HEK293 (cell line): ENCODE results near the gene POLR2L.

ENCODE experiments used
- EGR2 ChIP-seq: fragments of 450-650 bp; formaldehyde crosslinking; IDR thresholded peaks from 2 replicates; pipeline ENCODE4 v1.5.1; 2016; ENCODE audit warnings: low read depth, missing biosample characterization, missing genetic modification characterization
- HOXD13 ChIP-seq: sonication (generic); formaldehyde crosslinking; IDR thresholded peaks from 2 replicates; pipeline ENCODE4 v1.8.0; 2022; ENCODE audit warnings: missing genetic modification reagents, borderline replicate concordance
- IKZF3 ChIP-seq: fragments of 450-650 bp; IDR thresholded peaks from 2 replicates; pipeline ENCODE4 v1.5.0; 2018; ENCODE audit warnings: missing biosample characterization, mild to moderate bottlenecking, missing genetic modification characterization, moderate library complexity
- KLF1 ChIP-seq: fragments of 450-650 bp; formaldehyde crosslinking; IDR thresholded peaks from 2 replicates; pipeline ENCODE4 v1.5.1; 2016; ENCODE audit warnings: missing biosample characterization, missing genetic modification characterization
- KLF7 ChIP-seq: fragments of 450-650 bp; formaldehyde crosslinking; IDR thresholded peaks from 2 replicates; pipeline ENCODE4 v1.5.1; 2016; ENCODE audit warnings: missing biosample characterization, missing genetic modification characterization, borderline replicate concordance
- MEIS1 ChIP-seq: sonication (generic); formaldehyde crosslinking; IDR thresholded peaks from 2 replicates; pipeline ENCODE4 v1.8.1; 2022; ENCODE audit warnings: missing genetic modification reagents, mild to moderate bottlenecking, borderline replicate concordance
- SALL2 ChIP-seq: fragments of 450-650 bp; formaldehyde crosslinking; IDR thresholded peaks from 2 replicates; pipeline ENCODE4 v1.5.0; 2017; ENCODE audit warnings: missing biosample characterization, mild to moderate bottlenecking, missing genetic modification characterization, borderline replicate concordance
- SCRT1 ChIP-seq: fragments of 450-650 bp; formaldehyde crosslinking; IDR thresholded peaks from 2 replicates; pipeline ENCODE4 v1.5.1; 2016; ENCODE audit warnings: missing biosample characterization, missing genetic modification characterization, borderline replicate concordance
- WT1 ChIP-seq: fragments of 450-650 bp; formaldehyde crosslinking; IDR thresholded peaks from 2 replicates; pipeline ENCODE4 v1.5.1; 2016; ENCODE audit warnings: missing biosample characterization, missing genetic modification characterization
- ZIC2 ChIP-seq: fragments of 450-650 bp; formaldehyde crosslinking; IDR thresholded peaks from 2 replicates; pipeline ENCODE4 v1.5.1; 2016; ENCODE audit warnings: missing biosample characterization, missing genetic modification characterization
- ZNF202 ChIP-seq: fragments of 450-650 bp; formaldehyde crosslinking; IDR thresholded peaks from 2 replicates; pipeline ENCODE4 v1.5.1; 2016; ENCODE audit warnings: missing biosample characterization, missing genetic modification characterization, borderline replicate concordance
- ZNF214 ChIP-seq: fragments of 450-650 bp; formaldehyde crosslinking; IDR thresholded peaks from 2 replicates; pipeline ENCODE4 v1.5.1; 2017; ENCODE audit warnings: missing biosample characterization, mild to moderate bottlenecking, missing genetic modification characterization, borderline replicate concordance
- ZNF221 ChIP-seq: fragments of 450-650 bp; formaldehyde crosslinking; IDR thresholded peaks from 2 replicates; pipeline ENCODE4 v1.5.1; 2017; ENCODE audit warnings: missing biosample characterization, missing genetic modification characterization, borderline replicate concordance
- ZNF223 ChIP-seq: fragments of 450-650 bp; formaldehyde crosslinking; IDR thresholded peaks from 2 replicates; pipeline ENCODE4 v1.5.1; 2016; ENCODE audit warnings: missing biosample characterization, missing genetic modification characterization
- ZNF292 ChIP-seq: fragments of 450-650 bp; formaldehyde crosslinking; IDR thresholded peaks from 2 replicates; pipeline ENCODE4 v1.5.1; 2016; ENCODE audit warnings: low read depth, missing biosample characterization, missing genetic modification characterization, borderline replicate concordance
- ZNF354C ChIP-seq: fragments of 450-650 bp; formaldehyde crosslinking; IDR thresholded peaks from 2 replicates; pipeline ENCODE4 v1.5.1; 2016; ENCODE audit warnings: missing biosample characterization, missing genetic modification characterization, low read depth, borderline replicate concordance
- ZNF404 ChIP-seq: fragments of 450-650 bp; formaldehyde crosslinking; IDR thresholded peaks from 2 replicates; pipeline ENCODE4 v1.5.1; 2017; ENCODE audit warnings: missing biosample characterization, missing genetic modification characterization
- ZNF426 ChIP-seq: fragments of 450-650 bp; formaldehyde crosslinking; IDR thresholded peaks from 2 replicates; pipeline ENCODE4 v1.5.1; 2017; ENCODE audit warnings: missing biosample characterization, missing genetic modification characterization, mild to moderate bottlenecking, inconsistent platforms, moderate library complexity
- ZNF433 ChIP-seq: fragments of 450-650 bp; formaldehyde crosslinking; IDR thresholded peaks from 2 replicates; pipeline ENCODE4 v1.5.1; 2016; ENCODE audit warnings: missing biosample characterization, missing genetic modification characterization, low read depth
- ZNF610 ChIP-seq: fragments of 450-650 bp; formaldehyde crosslinking; IDR thresholded peaks from 2 replicates; pipeline ENCODE4 v1.5.1; 2016; ENCODE audit warnings: missing biosample characterization, missing genetic modification characterization, borderline replicate concordance
- ZNF624 ChIP-seq: fragments of 450-650 bp; formaldehyde crosslinking; IDR thresholded peaks from 2 replicates; pipeline ENCODE4 v1.5.1; 2017; ENCODE audit warnings: missing biosample characterization, missing genetic modification characterization
- ZNF768 ChIP-seq: fragments of 450-650 bp; formaldehyde crosslinking; IDR thresholded peaks from 2 replicates; pipeline ENCODE4 v1.5.1; 2018; ENCODE audit warnings: missing biosample characterization, mild to moderate bottlenecking, missing genetic modification characterization
- ZNF843 ChIP-seq: fragments of 450-650 bp; formaldehyde crosslinking; IDR thresholded peaks from 2 replicates; pipeline ENCODE4 v1.5.1; 2016; ENCODE audit warnings: missing biosample characterization, missing genetic modification characterization
- ZSCAN30 ChIP-seq: fragments of 450-650 bp; IDR thresholded peaks from 2 replicates; pipeline ENCODE4 v1.5.1; 2018; ENCODE audit warnings: missing biosample characterization, mild to moderate bottlenecking, missing genetic modification characterization, moderate library complexity
- TF ChIP-seq, protein P1 (sequence below): fragments of 450-650 bp; formaldehyde crosslinking; IDR thresholded peaks from 2 replicates; pipeline ENCODE4 v1.5.1; 2016; ENCODE audit warnings: missing biosample characterization, missing genetic modification characterization
- TF ChIP-seq, protein P2 (sequence below): sonication (generic); formaldehyde crosslinking; IDR thresholded peaks from 2 replicates; pipeline ENCODE4 v1.8.1; 2022; ENCODE audit warnings: mild to moderate bottlenecking, moderate library complexity, missing genetic modification reagents
- TF ChIP-seq, protein P3 (sequence below): fragments of 450-650 bp; formaldehyde crosslinking; IDR thresholded peaks from 2 replicates; pipeline ENCODE4 v1.5.1; 2016; ENCODE audit warnings: missing biosample characterization, missing genetic modification characterization
- TF ChIP-seq, protein P4 (sequence below): fragments of 450-650 bp; formaldehyde crosslinking; IDR thresholded peaks from 2 replicates; pipeline ENCODE4 v1.5.1; 2016; ENCODE audit warnings: missing biosample characterization, missing genetic modification characterization
- TF ChIP-seq, protein P5 (sequence below): fragments of 450-650 bp; formaldehyde crosslinking; IDR thresholded peaks from 2 replicates; pipeline ENCODE4; 2016; ENCODE audit warnings: missing biosample characterization, missing genetic modification characterization
- TF ChIP-seq, protein P6 (sequence below): fragments of 450-650 bp; formaldehyde crosslinking; IDR thresholded peaks from 2 replicates; pipeline ENCODE4 v1.5.1; 2017; ENCODE audit warnings: missing biosample characterization, mild to moderate bottlenecking, missing genetic modification characterization, moderate library complexity

POLR2L gene

DNA sequence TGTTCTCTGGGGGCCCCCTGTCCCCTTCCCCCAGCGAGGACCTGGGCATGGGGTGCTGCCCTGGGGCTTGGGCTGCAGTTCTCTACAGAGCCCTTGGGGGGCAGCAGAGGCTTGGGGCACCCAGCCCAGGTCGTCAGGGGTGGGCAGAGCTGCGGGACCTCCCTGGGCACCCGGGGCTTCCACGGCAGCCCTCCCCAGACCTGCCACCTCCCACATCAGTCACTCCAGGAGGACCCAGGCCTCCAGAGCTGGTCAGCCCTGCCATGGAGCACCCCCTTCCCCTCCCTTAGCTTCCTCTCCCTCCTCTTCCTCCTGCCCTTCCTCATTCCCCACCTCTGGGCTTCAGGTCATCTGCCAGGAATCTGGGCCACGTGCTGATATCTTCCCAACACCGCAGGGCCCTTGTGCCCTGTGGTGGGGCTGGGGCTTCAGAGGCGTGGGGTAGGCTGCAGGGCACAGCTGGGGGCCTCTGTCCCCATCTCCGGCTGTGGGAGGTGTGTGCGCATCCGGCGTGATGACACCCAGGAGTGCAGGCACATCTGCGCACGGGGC lies 6.1 kb upstream of the POLR2L start (continued):
- TF ChIP-seq, protein P1, sequence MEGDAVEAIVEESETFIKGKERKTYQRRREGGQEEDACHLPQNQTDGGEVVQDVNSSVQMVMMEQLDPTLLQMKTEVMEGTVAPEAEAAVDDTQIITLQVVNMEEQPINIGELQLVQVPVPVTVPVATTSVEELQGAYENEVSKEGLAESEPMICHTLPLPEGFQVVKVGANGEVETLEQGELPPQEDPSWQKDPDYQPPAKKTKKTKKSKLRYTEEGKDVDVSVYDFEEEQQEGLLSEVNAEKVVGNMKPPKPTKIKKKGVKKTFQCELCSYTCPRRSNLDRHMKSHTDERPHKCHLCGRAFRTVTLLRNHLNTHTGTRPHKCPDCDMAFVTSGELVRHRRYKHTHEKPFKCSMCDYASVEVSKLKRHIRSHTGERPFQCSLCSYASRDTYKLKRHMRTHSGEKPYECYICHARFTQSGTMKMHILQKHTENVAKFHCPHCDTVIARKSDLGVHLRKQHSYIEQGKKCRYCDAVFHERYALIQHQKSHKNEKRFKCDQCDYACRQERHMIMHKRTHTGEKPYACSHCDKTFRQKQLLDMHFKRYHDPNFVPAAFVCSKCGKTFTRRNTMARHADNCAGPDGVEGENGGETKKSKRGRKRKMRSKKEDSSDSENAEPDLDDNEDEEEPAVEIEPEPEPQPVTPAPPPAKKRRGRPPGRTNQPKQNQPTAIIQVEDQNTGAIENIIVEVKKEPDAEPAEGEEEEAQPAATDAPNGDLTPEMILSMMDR (tag by site-specific recombination), result peak; percentile 64
- TF ChIP-seq, protein P2, sequence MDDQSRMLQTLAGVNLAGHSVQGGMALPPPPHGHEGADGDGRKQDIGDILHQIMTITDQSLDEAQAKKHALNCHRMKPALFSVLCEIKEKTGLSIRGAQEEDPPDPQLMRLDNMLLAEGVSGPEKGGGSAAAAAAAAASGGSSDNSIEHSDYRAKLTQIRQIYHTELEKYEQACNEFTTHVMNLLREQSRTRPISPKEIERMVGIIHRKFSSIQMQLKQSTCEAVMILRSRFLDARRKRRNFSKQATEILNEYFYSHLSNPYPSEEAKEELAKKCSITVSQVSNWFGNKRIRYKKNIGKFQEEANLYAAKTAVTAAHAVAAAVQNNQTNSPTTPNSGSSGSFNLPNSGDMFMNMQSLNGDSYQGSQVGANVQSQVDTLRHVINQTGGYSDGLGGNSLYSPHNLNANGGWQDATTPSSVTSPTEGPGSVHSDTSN (CRISPR knock-in tag), result no peak
- TF ChIP-seq EGR2 (tag by site-specific recombination) (no peak), ZNF221 (tag by site-specific recombination) (no peak), ZNF292 (tag by site-specific recombination) (no peak), IKZF3 (tag by site-specific recombination) (no peak), ZNF404 (tag by site-specific recombination) (no peak), SALL2 (tag by site-specific recombination) (no peak), SCRT1 (tag by site-specific recombination) (no peak), ZNF202 (no peak), ZSCAN30 (no peak), ZNF433 (tag by site-specific recombination) (no peak), ZNF610 (tag by site-specific recombination) (no peak), ZNF354C (tag by site-specific recombination) (no peak), ZNF426 (tag by site-specific recombination) (no peak), ZNF624 (no peak), ZNF843 (tag by site-specific recombination) (no peak), HOXD13 (CRISPR knock-in tag) (no peak), ZNF214 (tag by site-specific recombination) (no peak), MEIS1 (CRISPR knock-in tag) (no peak), ZNF223 (tag by site-specific recombination) (no peak), WT1 (no peak), KLF7 (no peak), ZNF768 (tag by site-specific recombination) (no peak), KLF1 (tag by site-specific recombination) (no peak), ZIC2 (peak; percentile 93)
- TF ChIP-seq, protein P3, sequence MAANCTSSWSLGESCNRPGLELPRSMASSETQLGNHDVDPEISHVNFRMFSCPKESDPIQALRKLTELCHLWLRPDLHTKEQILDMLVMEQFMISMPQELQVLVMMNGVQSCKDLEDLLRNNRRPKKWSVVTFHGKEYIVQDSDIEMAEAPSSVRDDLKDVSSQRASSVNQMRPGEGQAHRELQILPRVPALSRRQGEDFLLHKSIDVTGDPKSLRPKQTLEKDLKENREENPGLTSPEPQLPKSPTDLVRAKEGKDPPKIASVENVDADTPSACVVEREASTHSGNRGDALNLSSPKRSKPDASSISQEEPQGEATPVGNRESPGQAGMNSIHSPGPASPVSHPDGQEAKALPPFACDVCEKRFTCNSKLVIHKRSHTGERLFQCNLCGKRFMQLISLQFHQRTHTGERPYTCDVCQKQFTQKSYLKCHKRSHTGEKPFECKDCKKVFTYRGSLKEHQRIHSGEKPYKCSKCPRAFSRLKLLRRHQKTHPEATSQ (tag by site-specific recombination), result no peak
- TF ChIP-seq, protein P4, sequence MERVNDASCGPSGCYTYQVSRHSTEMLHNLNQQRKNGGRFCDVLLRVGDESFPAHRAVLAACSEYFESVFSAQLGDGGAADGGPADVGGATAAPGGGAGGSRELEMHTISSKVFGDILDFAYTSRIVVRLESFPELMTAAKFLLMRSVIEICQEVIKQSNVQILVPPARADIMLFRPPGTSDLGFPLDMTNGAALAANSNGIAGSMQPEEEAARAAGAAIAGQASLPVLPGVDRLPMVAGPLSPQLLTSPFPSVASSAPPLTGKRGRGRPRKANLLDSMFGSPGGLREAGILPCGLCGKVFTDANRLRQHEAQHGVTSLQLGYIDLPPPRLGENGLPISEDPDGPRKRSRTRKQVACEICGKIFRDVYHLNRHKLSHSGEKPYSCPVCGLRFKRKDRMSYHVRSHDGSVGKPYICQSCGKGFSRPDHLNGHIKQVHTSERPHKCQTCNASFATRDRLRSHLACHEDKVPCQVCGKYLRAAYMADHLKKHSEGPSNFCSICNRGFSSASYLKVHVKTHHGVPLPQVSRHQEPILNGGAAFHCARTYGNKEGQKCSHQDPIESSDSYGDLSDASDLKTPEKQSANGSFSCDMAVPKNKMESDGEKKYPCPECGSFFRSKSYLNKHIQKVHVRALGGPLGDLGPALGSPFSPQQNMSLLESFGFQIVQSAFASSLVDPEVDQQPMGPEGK, result peak; percentile 64; the same call in 1 of the 2 replicates
- TF ChIP-seq, protein P5, sequence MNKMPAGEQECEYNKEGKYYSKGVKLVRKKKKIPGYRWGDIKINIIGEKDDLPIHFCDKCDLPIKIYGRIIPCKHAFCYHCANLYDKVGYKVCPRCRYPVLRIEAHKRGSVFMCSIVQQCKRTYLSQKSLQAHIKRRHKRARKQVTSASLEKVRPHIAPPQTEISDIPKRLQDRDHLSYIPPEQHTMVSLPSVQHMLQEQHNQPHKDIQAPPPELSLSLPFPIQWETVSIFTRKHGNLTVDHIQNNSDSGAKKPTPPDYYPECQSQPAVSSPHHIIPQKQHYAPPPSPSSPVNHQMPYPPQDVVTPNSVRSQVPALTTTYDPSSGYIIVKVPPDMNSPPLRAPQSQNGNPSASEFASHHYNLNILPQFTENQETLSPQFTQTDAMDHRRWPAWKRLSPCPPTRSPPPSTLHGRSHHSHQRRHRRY (tag by site-specific recombination), result no peak
- TF ChIP-seq, protein P6, sequence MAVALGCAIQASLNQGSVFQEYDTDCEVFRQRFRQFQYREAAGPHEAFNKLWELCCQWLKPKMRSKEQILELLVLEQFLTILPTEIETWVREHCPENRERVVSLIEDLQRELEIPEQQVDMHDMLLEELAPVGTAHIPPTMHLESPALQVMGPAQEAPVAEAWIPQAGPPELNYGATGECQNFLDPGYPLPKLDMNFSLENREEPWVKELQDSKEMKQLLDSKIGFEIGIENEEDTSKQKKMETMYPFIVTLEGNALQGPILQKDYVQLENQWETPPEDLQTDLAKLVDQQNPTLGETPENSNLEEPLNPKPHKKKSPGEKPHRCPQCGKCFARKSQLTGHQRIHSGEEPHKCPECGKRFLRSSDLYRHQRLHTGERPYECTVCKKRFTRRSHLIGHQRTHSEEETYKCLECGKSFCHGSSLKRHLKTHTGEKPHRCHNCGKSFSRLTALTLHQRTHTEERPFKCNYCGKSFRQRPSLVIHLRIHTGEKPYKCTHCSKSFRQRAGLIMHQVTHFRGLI, result no peak
